GM23248 (cell line): Measurements from ENCODE around the gene ZBTB12.

Experiments
- EZH2 ChIP-seq: fragments of 200-600 bp; sonication (generic); IDR thresholded peaks from 2 replicates; pipeline ENCODE4 v1.6.1; 2018; ENCODE audit warnings: antibody characterized with exemption, mild to moderate bottlenecking; ENCODE audit not compliant: insufficient read depth, poor library complexity, severe bottlenecking
- EZH2phosphoT487 ChIP-seq: fragments of 200-600 bp; sonication (generic); IDR thresholded peaks from 2 replicates; pipeline ENCODE4 v1.6.1; 2018; ENCODE audit warnings: antibody characterized with exemption, moderate library complexity, mild to moderate bottlenecking, low read depth; ENCODE audit not compliant: insufficient read depth

DNA sequence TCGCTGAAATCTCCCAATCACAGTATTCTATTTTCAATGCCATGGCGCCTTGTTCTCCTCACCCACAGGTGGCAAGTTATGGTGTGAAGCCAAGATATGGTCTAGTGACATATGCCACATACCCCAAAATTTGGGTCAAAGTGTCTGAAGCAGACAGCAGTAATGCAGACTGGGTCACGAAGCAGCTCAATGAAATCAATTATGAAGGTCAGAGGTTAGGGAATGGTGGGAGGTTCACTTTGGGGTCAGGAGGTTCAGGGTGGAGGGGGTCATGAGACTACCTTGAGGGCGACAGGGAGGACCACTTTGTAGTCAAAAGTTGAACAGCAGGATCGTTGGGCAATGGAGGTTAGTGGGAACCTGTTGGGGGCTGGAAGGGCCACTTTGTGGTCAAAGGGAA lies 46.4 kb upstream of the ZBTB12 start:
- no peak for TF ChIP-seq EZH2phosphoT487
- no peak for TF ChIP-seq EZH2
